ENCODE data around the gene UBXN10.

UBXN10 gene

GRCh38 chr1:20166051-20166450 is 19.8 kb upstream of the UBXN10 start:
- no peak for DNase-seq (ENCODE audit: insufficient read length, low spot score)
- FAIRE-seq: no peak
- no peak for TF ChIP-seq POLR2A (IDR thresholded peaks at IDR 0.05; ENCODE audit: low read depth, low read length)

- DNase-seq (ENCODE audit: insufficient read length, low spot score): no peak
- FAIRE-seq: no peak
Observed at GRCh38 chr1:20167126-20167525, 18.8 kb upstream of the UBXN10 start.

GRCh38 chr1:20168564-20169491 is 17.1 kb upstream of the UBXN10 start:
- no peak for FAIRE-seq

More at GRCh38 chr1:20167126-20167525, 18.8 kb upstream of the UBXN10 start:
- no peak for TF ChIP-seq POLR2A (IDR thresholded peaks at IDR 0.05; ENCODE audit: low read depth, low read length)

GRCh38 chr1:20169932-20170331 is 16.0 kb upstream of the UBXN10 start:
- TF ChIP-seq POLR2A (IDR thresholded peaks at IDR 0.05; ENCODE audit: low read depth, low read length): no peak
- DNase-seq (ENCODE audit: insufficient read length, low spot score) (no peak), FAIRE-seq (no peak)

More at GRCh38 chr1:20168564-20169491, 17.1 kb upstream of the UBXN10 start:
- no peak for DNase-seq (ENCODE audit: insufficient read length, low spot score)
- TF ChIP-seq POLR2A (IDR thresholded peaks at IDR 0.05; ENCODE audit: low read depth, low read length): no peak

GRCh38 chr1:20172033-20172590 is 13.8 kb upstream of the UBXN10 start:
- no peak for DNase-seq (ENCODE audit: insufficient read length, low spot score)
- FAIRE-seq: no peak
- no peak for TF ChIP-seq POLR2A (IDR thresholded peaks at IDR 0.05; ENCODE audit: low read depth, low read length)

GRCh38 chr1:20174937-20175666 is 10.8 kb upstream of the UBXN10 start:
- FAIRE-seq: no peak
- DNase-seq (ENCODE audit: insufficient read length, low spot score): no peak

GRCh38 chr1:20178634-20179370 is 7.1 kb upstream of the UBXN10 start:
- no peak for TF ChIP-seq POLR2A (IDR thresholded peaks at IDR 0.05; ENCODE audit: low read depth, low read length)
- no peak for FAIRE-seq
- no peak for DNase-seq (ENCODE audit: insufficient read length, low spot score)

More at GRCh38 chr1:20174937-20175666, 10.8 kb upstream of the UBXN10 start:
- no peak for TF ChIP-seq POLR2A (IDR thresholded peaks at IDR 0.05; ENCODE audit: low read depth, low read length)

- TF ChIP-seq POLR2A (IDR thresholded peaks at IDR 0.05; ENCODE audit: low read depth, low read length): no peak
- no peak for DNase-seq (ENCODE audit: insufficient read length, low spot score)
Observed at GRCh38 chr1:20179371-20180128, 6.3 kb upstream of the UBXN10 start.

GRCh38 chr1:20180129-20180843 is 5.6 kb upstream of the UBXN10 start:
- no peak for TF ChIP-seq POLR2A (IDR thresholded peaks at IDR 0.05; ENCODE audit: low read depth, low read length)
- FAIRE-seq: no peak
- no peak for DNase-seq (ENCODE audit: insufficient read length, low spot score)

More at GRCh38 chr1:20179371-20180128, 6.3 kb upstream of the UBXN10 start:
- no peak for FAIRE-seq

GRCh38 chr1:20180844-20181207 is 5.1 kb upstream of the UBXN10 start:
- no peak for FAIRE-seq
- no peak for TF ChIP-seq POLR2A (IDR thresholded peaks at IDR 0.05; ENCODE audit: low read depth, low read length)
- DNase-seq (ENCODE audit: insufficient read length, low spot score): no peak

- TF ChIP-seq POLR2A (IDR thresholded peaks at IDR 0.05; ENCODE audit: low read depth, low read length): no peak
- DNase-seq (ENCODE audit: insufficient read length, low spot score) (no peak), FAIRE-seq (no peak)
Observed at GRCh38 chr1:20182415-20182814, 3.5 kb upstream of the UBXN10 start.

GRCh38 chr1:20183035-20183434 is 2.9 kb upstream of the UBXN10 start:
- FAIRE-seq (no peak), DNase-seq (ENCODE audit: insufficient read length, low spot score) (no peak)
- no peak for TF ChIP-seq POLR2A (IDR thresholded peaks at IDR 0.05; ENCODE audit: low read depth, low read length)

Measured in H54 (cell line).